HepG2 (cell line): ENCODE results near the gene EMID1. TPM values are rescaled to one million over a fixed set of nuclear protein-coding genes. Genes with fewer than 3 reads are reported as not detected.

Experiments
- ATAC-seq: fragments of 200-7000 bp; cut with Tn5 transposase; 3 replicates; pipeline ENCODE4 v1.9.1; 2020; ENCODE audit warnings: mild to moderate bottlenecking, moderate library complexity
- Bru-seq: library from RNA; stranded (reverse); fragments of 400-500 nt; gene quantifications from one replicate; lab custom pipeline; 2021; lab: Mats Ljungman, UMichigan
- BruChase-seq, 2 experiments: library from RNA; stranded (reverse); fragments of 400-500 nt; gene quantifications; one replicate each; lab custom pipeline; 2021; lab: Mats Ljungman, UMichigan
- BruUV-seq: library from RNA; stranded (reverse); fragments of 400-500 nt; replicated peaks from 2 replicates; lab custom pipeline; 2021; lab: Mats Ljungman, UMichigan
- CTCF ChIA-PET: fragments of 300-600 bp; formaldehyde crosslinking; extraction: SDS; loops from one replicate; lab custom pipeline; 2021; ENCODE audit warnings: low total read pairs, inconsistent platforms, low intra/inter-chr PET ratio; lab: Yijun Ruan, JAX
- POLR2A ChIA-PET: fragments of 350-600 bp; sonication (Branson Sonifier 250); formaldehyde crosslinking; loops from one replicate; lab custom pipeline; 2020; ENCODE audit warnings: antibody characterized with exemption, inconsistent platforms; lab: Yijun Ruan, JAX
- DNase-seq: peaks from one replicate; pipeline ENCODE4 v3.0.0-alpha.2; 2015; ENCODE audit warnings: low spot score
- FAIRE-seq: peaks from 3 replicates; lab custom pipeline; 2011; peaks lifted over from hg19 to GRCh38; lab: Jason Lieb, UNC
- H2AFZ ChIP-seq: one replicate; pipeline ENCODE4 v1.6.1; 2011; ENCODE audit warnings: low read length, inconsistent platforms
- H3K27ac ChIP-seq: fragments of 300-600 bp; 3 replicates; pipeline ENCODE4 v1.8.0; 2011; ENCODE audit warnings: mixed run types, mild to moderate bottlenecking, mixed read lengths, low read length, inconsistent platforms; ENCODE audit not compliant: insufficient read depth; ENCODE audit errors: extremely low read length
- H3K27me3 ChIP-seq, 2 experiments: fragments of 200-600 bp in 1 of 2; 2 replicates in 1 of 2; 3 replicates in 1 of 2; pipeline versions ENCODE4 v1.6.0 to v1.8.0; 2011; ENCODE audit warnings: low read length in 2 of 2, mild to moderate bottlenecking in 2 of 2, moderate library complexity in 2 of 2, inconsistent platforms in 1 of 2; ENCODE audit not compliant: insufficient read depth in 2 of 2, control insufficient read depth in 1 of 2
- H3K36me3 ChIP-seq, 2 experiments: fragments of 200-600 bp in 1 of 2; replicated peaks in 1 of 2; 2 replicates in 1 of 2; 3 replicates in 1 of 2; pipeline versions ENCODE4 v1.5.1 to v1.8.0; 2011; ENCODE audit warnings: low read length in 2 of 2, inconsistent platforms in 1 of 2; ENCODE audit not compliant: insufficient read depth in 2 of 2, control insufficient read depth in 1 of 2
- H3K4me1 ChIP-seq: 2 replicates; pipeline ENCODE4 v1.5.1; 2012; ENCODE audit warnings: low read length, inconsistent platforms; ENCODE audit not compliant: insufficient read depth
- H3K4me2 ChIP-seq: 2 replicates; pipeline ENCODE4 v1.6.0; 2011; ENCODE audit warnings: low read depth, low read length, inconsistent platforms
- H3K4me3 ChIP-seq, 3 experiments: fragments of 200-600 bp in 1 of 3; sonication (generic), shearing (Covaris generic) in 1 of 3; replicated peaks in 1 of 3; 2 replicates each; pipeline ENCODE4 v1.5.1; 2011 to 2016; ENCODE audit warnings: low read length in 3 of 3, inconsistent platforms in 2 of 3, low read depth in 2 of 3, mild to moderate bottlenecking in 2 of 3, control low read depth in 1 of 3, mixed read lengths in 1 of 3; ENCODE audit not compliant: insufficient read depth in 1 of 3
- H3K79me2 ChIP-seq: one replicate; pipeline ENCODE4 v1.6.1; 2011; ENCODE audit warnings: low read length, inconsistent platforms; ENCODE audit not compliant: insufficient read depth
- H3K9ac ChIP-seq: 2 replicates; pipeline ENCODE4 v1.6.0; 2011; ENCODE audit warnings: mild to moderate bottlenecking, low read depth, low read length, inconsistent platforms; ENCODE audit not compliant: insufficient read depth
- H3K9me3 ChIP-seq: 2 replicates; pipeline ENCODE4 v1.5.1; 2012; ENCODE audit warnings: mild to moderate bottlenecking, low read length
- H4K20me1 ChIP-seq: 2 replicates; pipeline ENCODE4 v1.6.0; 2011; ENCODE audit warnings: inconsistent platforms, mild to moderate bottlenecking, low read length, moderate library complexity; ENCODE audit not compliant: insufficient read depth
- ARNT2 ChIP-seq: sonication (generic); formaldehyde crosslinking; IDR thresholded peaks from 2 replicates; pipeline ENCODE4 v1.8.0; 2022; ENCODE audit warnings: mild to moderate bottlenecking, low read depth, missing genetic modification reagents, moderate library complexity
- BORCS8-MEF2B ChIP-seq: sonication (generic); formaldehyde crosslinking; IDR thresholded peaks from 2 replicates; pipeline ENCODE4 v1.8.0; 2022; ENCODE audit warnings: mild to moderate bottlenecking, missing genetic modification reagents
- TIGD3 ChIP-seq: sonication (generic); formaldehyde crosslinking; IDR thresholded peaks from 2 replicates; pipeline ENCODE4 v1.5.1; 2020; ENCODE audit warnings: mild to moderate bottlenecking, missing genetic modification reagents, borderline replicate concordance
- ZNF431 ChIP-seq: sonication (generic); formaldehyde crosslinking; IDR thresholded peaks from 2 replicates; pipeline ENCODE4 v1.9.0; 2022; ENCODE audit warnings: missing genetic modification reagents, low read depth, mild to moderate bottlenecking, borderline replicate concordance
- ZNF703 ChIP-seq: sonication (generic); formaldehyde crosslinking; IDR thresholded peaks from 2 replicates; pipeline ENCODE4 v1.5.1; 2020; ENCODE audit warnings: missing genetic modification reagents, mild to moderate bottlenecking, moderate library complexity, borderline replicate concordance
- ZNF761 ChIP-seq: sonication (generic); formaldehyde crosslinking; conservative IDR thresholded peaks from 2 replicates; pipeline ENCODE4 v1.4.0; 2020; ENCODE audit warnings: mild to moderate bottlenecking, missing genetic modification reagents
- ZNF777 ChIP-seq: sonication (generic); formaldehyde crosslinking; IDR thresholded peaks from 2 replicates; pipeline ENCODE4 v1.4.0; 2020; ENCODE audit warnings: missing genetic modification reagents
- WGBS: methylation state at CpG from one replicate; pipeline ENCODE4 v1.1.6; 2017; ENCODE audit warnings: low lambda C conversion rate; 5-methylcytosine and 5-hydroxymethylcytosine counted together
- in situ Hi-C: cut with HindIII; loops from 2 replicates; pipeline ENCODE4 v1.10.0; 2017; ENCODE audit warnings: low pct_unique_long_range_greater_than_20kb; ENCODE audit not compliant: extremely low pct_ligation_motif_present
- intact Hi-C: fragments of 100-400 bp; cut with micrococcal nuclease; formaldehyde crosslinking; loops from one replicate; pipeline ENCODE4 v1.10.0; 2022; ENCODE audit not compliant: unreplicated experiment
- long read RNA-seq, 2 experiments: library from RNA in 1 of 2; library from polyadenylated mRNA in 1 of 2; stranded (forward) in 1 of 2; unstranded in 1 of 2; transcript quantifications; one replicate each; pipeline ENCODE4 v2.0.0, GENCODE V29; 2019 to 2022
- polyA minus RNA-seq, 3 experiments: library from RNA; depleted of rRNA, polyadenylated mRNA; stranded (reverse); fragments of >200 nt; gene quantifications; 2 replicates each; pipeline ENCODE4 v1.2.3, GENCODE V29; 2011; ENCODE audit warnings: low replicate concordance in 1 of 3
- polyA plus RNA-seq, 8 experiments: library from polyadenylated mRNA; depleted of rRNA in 3 of 8; stranded (reverse) in 7 of 8; unstranded in 1 of 8; fragments of >200 nt; fragmentation: Illumina TruSeq in 4 of 8; extraction: Trizol in 4 of 8; gene quantifications; 2 replicates each; pipeline versions ENCODE4 v1.2.1 to v1.2.3, GENCODE V29; 2011 to 2016; ENCODE audit warnings: low read depth in 4 of 8, missing spikeins in 1 of 8, mixed read lengths in 1 of 8; ENCODE audit not compliant: insufficient read depth in 1 of 8
- total RNA-seq, 5 experiments: library from RNA; depleted of rRNA; stranded (reverse); fragments of >200 nt; fragmentation: Illumina TruSeq; extraction: Trizol; gene quantifications; 2 replicates each; pipeline ENCODE4 v1.2.3, GENCODE V29; 2016; ENCODE audit warnings: low read depth in 1 of 5
- TF ChIP-seq, protein P1 (sequence below): sonication (generic); formaldehyde crosslinking; IDR thresholded peaks from 2 replicates; pipeline ENCODE4 v1.5.0; 2020; ENCODE audit warnings: missing genetic modification reagents
- TF ChIP-seq, protein P2 (sequence below), 2 experiments: IDR thresholded peaks; 2 replicates each; pipeline ENCODE4 v1.6.1; 2011 to 2012; ENCODE audit warnings: low read length in 2 of 2, borderline replicate concordance in 1 of 2, low read depth in 1 of 2, mild to moderate bottlenecking in 1 of 2, moderate library complexity in 1 of 2

The EMID1 gene
- 0.21 and 0.82 TPM in 2 replicates for total RNA-seq (2016; rRNA removed; fragmentation: Illumina TruSeq; extraction: Trizol)
- 2.7 and 2.8 TPM in 2 replicates for total RNA-seq (2016; cell fraction: cytosol; rRNA removed; fragmentation: Illumina TruSeq; extraction: Trizol; ENCODE audit: low read depth)
- total RNA-seq (2016; cell fraction: insoluble cytoplasmic fraction; rRNA removed; fragmentation: Illumina TruSeq; extraction: Trizol) = 0.09 and 0.26 TPM in 2 replicates
- total RNA-seq (2016; cell fraction: membrane; rRNA removed; fragmentation: Illumina TruSeq; extraction: Trizol) = 1.7 and 2.1 TPM in 2 replicates
- total RNA-seq (2016; cell fraction: nucleus; rRNA removed; fragmentation: Illumina TruSeq; extraction: Trizol) = 0.25 and 0.50 TPM in 2 replicates
- polyA plus RNA-seq (2011; rRNA removed) = 0.45 and 0.81 TPM in 2 replicates
- 0.37 and 1.1 TPM in 2 replicates for polyA plus RNA-seq (2011; cell fraction: cytosol; rRNA removed)
- polyA plus RNA-seq (2011; cell fraction: nucleus; rRNA removed) = 2.1 and 2.4 TPM in 2 replicates
- polyA plus RNA-seq (2012) = 0.46 and 0.72 TPM in 2 replicates
- polyA plus RNA-seq (2016; cell fraction: cytosol; fragmentation: Illumina TruSeq; extraction: Trizol; ENCODE audit: low read depth) = 2.6 and 3.8 TPM in 2 replicates
- polyA plus RNA-seq (2016; cell fraction: insoluble cytoplasmic fraction; fragmentation: Illumina TruSeq; extraction: Trizol; ENCODE audit: low read depth) = 0.25 and 0.50 TPM in 2 replicates
- 1.4 and 2.2 TPM in 2 replicates for polyA plus RNA-seq (2016; cell fraction: membrane; fragmentation: Illumina TruSeq; extraction: Trizol; ENCODE audit: low read depth)
- 1.0 TPM in 2 replicates for polyA plus RNA-seq (2016; cell fraction: nucleus; fragmentation: Illumina TruSeq; extraction: Trizol; ENCODE audit: insufficient read depth, low read depth)
- polyA minus RNA-seq (2011; rRNA and poly(A)+ RNA removed; ENCODE audit: low replicate concordance) = 0.09 and 2.4 TPM in 2 replicates
- not detected in 2 replicates for polyA minus RNA-seq (2011; cell fraction: cytosol; rRNA and poly(A)+ RNA removed)
- 0.99 and 1.3 TPM in 2 replicates for polyA minus RNA-seq (2011; cell fraction: nucleus; rRNA and poly(A)+ RNA removed)
- Bru-seq, nascent RNA = percentile 27 among the genes with signal in this experiment
- percentile 17 among the genes with signal in this experiment for BruChase-seq, experiment 1, labeled RNA remaining after a 6-hour chase
- percentile 23 among the genes with signal in this experiment for BruChase-seq, experiment 2, labeled RNA remaining after a 2-hour chase
- long read RNA-seq, experiment 1, partial matches to known transcripts = 0 of 2 reads
- long read RNA-seq, experiment 1, other reads (novel, unspliced or antisense) = 2 of 2 reads
- long read RNA-seq, experiment 2, partial matches to known transcripts = 1 of 5 reads
- long read RNA-seq, experiment 2, other reads (novel, unspliced or antisense) = 4 of 5 reads

DNA sequence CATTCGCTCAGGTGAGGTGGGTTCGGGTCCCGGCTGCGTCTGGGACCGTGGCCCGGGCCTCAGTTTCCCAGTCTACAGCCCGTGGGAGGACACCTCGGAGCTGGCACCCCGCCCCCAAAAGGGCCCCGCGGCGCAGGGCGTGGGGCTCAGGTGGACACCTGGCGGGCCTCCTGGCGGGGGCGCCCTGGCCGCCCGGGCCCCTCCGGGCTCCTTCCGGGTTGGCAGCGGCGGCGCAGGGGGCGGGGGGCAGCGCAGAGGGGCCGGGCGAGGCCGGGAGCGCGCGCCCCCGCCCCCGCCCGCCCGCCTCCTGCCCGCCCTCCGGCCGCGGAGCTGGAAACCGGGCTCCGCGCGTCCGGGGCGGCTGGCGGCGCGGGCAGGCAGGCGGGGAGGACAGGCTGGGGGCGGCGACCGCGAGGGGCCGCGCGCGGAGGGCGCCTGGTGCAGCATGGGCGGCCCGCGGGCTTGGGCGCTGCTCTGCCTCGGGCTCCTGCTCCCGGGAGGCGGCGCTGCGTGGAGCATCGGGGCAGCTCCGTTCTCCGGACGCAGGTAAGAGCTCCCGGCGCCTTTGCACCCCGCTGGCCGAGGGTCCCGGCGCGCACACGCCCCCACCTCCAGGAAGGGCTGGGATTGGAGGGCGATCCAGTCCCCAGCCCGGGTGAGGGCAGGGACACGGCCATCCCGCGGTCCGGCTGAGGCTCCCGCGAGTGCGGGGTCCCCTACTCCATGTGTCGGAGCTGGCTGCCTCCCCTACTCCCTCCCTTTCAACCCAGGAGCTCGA is at the start of gene EMID1:
Gene EMID1 (plus strand): TSS at position 303 of the 778 bp plus-strand sequence. CDS start 143 bp downstream, at position 446.
- no peak within 1 kb of the TSS for H3K27ac ChIP-seq
- POLR2A ChIA-PET = interaction anchor here (1.2 to 1.5 kb wide), 3 partner anchors 8 to 40 kb away, joined by 3 to 5 read pairs (median 4); no protein-coding TSS in a partner anchor
- H3K9me3 ChIP-seq = no peaks in the 10 kb centered on the region
- CTCF ChIA-PET = interaction anchor here (2.7 kb wide), 1 partner anchor 40 kb away, joined by 11 read pairs; no protein-coding TSS in a partner anchor
- H3K27me3 ChIP-seq = peaks cover 7 to 40% of the 10 kb centered on the region in 2 experiments
- peak within 1 kb of the TSS; percentile 49 for H2AFZ ChIP-seq
- peak within 1 kb of the TSS; percentile 85 for H3K4me2 ChIP-seq
- no peaks in the 10 kb centered on the region for H4K20me1 ChIP-seq
- no TSS peak for BruUV-seq
- WGBS = 15% methylated on average over 6 of the region's 90 CpGs
- peak within 1 kb of the TSS; percentile 56 to 86 (median 77); a peak in 5 of 6 replicates for H3K4me3 ChIP-seq
- in situ Hi-C loops = no loop called here
- no peak for DNase-seq
- peaks cover 49% of the 10 kb centered on the region for H3K4me1 ChIP-seq
- intact Hi-C loops = no loop called here
- H3K36me3 ChIP-seq = no peaks in the 10 kb centered on the region
- no peak for FAIRE-seq
- peak within 1 kb of the TSS; percentile 55 for H3K9ac ChIP-seq
- H3K79me2 ChIP-seq = no peaks in the 10 kb centered on the region
- ATAC-seq = peak; percentile 73
- 0 out of 2 replicates have a peak, but pooled peaks have one; percentile 40 for TF ChIP-seq ZNF761 (CRISPR knock-in tag)
- TF ChIP-seq TIGD3 (CRISPR knock-in tag) = no peak
- 0 out of 2 replicates have a peak, but pooled peaks have one; percentile 34 for TF ChIP-seq ARNT2 (CRISPR knock-in tag)
- no peak for TF ChIP-seq ZNF431 (CRISPR knock-in tag)
- 0 out of 2 replicates have a peak, but pooled peaks have one; percentile 42 for TF ChIP-seq ZNF777
- no peak for TF ChIP-seq BORCS8-MEF2B (CRISPR knock-in tag)
- TF ChIP-seq, protein P1, sequence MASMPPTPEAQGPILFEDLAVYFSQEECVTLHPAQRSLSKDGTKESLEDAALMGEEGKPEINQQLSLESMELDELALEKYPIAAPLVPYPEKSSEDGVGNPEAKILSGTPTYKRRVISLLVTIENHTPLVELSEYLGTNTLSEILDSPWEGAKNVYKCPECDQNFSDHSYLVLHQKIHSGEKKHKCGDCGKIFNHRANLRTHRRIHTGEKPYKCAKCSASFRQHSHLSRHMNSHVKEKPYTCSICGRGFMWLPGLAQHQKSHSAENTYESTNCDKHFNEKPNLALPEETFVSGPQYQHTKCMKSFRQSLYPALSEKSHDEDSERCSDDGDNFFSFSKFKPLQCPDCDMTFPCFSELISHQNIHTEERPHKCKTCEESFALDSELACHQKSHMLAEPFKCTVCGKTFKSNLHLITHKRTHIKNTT (CRISPR knock-in tag) = no peak
- TF ChIP-seq, protein P2, sequence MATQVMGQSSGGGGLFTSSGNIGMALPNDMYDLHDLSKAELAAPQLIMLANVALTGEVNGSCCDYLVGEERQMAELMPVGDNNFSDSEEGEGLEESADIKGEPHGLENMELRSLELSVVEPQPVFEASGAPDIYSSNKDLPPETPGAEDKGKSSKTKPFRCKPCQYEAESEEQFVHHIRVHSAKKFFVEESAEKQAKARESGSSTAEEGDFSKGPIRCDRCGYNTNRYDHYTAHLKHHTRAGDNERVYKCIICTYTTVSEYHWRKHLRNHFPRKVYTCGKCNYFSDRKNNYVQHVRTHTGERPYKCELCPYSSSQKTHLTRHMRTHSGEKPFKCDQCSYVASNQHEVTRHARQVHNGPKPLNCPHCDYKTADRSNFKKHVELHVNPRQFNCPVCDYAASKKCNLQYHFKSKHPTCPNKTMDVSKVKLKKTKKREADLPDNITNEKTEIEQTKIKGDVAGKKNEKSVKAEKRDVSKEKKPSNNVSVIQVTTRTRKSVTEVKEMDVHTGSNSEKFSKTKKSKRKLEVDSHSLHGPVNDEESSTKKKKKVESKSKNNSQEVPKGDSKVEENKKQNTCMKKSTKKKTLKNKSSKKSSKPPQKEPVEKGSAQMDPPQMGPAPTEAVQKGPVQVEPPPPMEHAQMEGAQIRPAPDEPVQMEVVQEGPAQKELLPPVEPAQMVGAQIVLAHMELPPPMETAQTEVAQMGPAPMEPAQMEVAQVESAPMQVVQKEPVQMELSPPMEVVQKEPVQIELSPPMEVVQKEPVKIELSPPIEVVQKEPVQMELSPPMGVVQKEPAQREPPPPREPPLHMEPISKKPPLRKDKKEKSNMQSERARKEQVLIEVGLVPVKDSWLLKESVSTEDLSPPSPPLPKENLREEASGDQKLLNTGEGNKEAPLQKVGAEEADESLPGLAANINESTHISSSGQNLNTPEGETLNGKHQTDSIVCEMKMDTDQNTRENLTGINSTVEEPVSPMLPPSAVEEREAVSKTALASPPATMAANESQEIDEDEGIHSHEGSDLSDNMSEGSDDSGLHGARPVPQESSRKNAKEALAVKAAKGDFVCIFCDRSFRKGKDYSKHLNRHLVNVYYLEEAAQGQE (IDR thresholded peaks at IDR 0.05; ENCODE audit: borderline replicate concordance in 1 of 2, low read depth in 1 of 2, low read length in 2 of 2) = no peak
- TF ChIP-seq ZNF703 (CRISPR knock-in tag) = no peak
